HG03457 (cell line): ENCODE data around the gene BHLHE23.

Experiments
- ATAC-seq: cut with Tn5 transposase; IDR thresholded peaks from one replicate; pipeline ENCODE4 v1.9.1; 2021; ENCODE audit warnings: moderate number of reproducible peaks; ENCODE audit not compliant: unreplicated experiment

The BHLHE23 gene

GRCh38 chr20:63006540-63007359 lies at the start of gene BHLHE23:
TSS of gene BHLHE23 (minus strand) at chr20:63006964. CDS start at chr20:63006774, 190 bp downstream.
- no peak for ATAC-seq

GRCh38 chr20:63055575-63056235 lies 48.9 kb upstream of the BHLHE23 start:
- ATAC-seq: no peak

GRCh38 chr20:63054681-63055240 lies 48.0 kb upstream of the BHLHE23 start:
- no peak for ATAC-seq

- ATAC-seq: no peak
Observed at GRCh38 chr20:63054103-63054474, 47.3 kb upstream of the BHLHE23 start.

GRCh38 chr20:63053432-63054102 lies 46.8 kb upstream of the BHLHE23 start:
- ATAC-seq: no peak

- ATAC-seq: no peak
Observed at GRCh38 chr20:63052571-63053431, 46.0 kb upstream of the BHLHE23 start.

- ATAC-seq: no peak
Observed at GRCh38 chr20:63051911-63052310, 45.1 kb upstream of the BHLHE23 start.

GRCh38 chr20:63051186-63051860 lies 44.6 kb upstream of the BHLHE23 start:
- no peak for ATAC-seq

- no peak for ATAC-seq
Observed at GRCh38 chr20:63050406-63050805, 43.6 kb upstream of the BHLHE23 start.

- no peak for ATAC-seq
Observed at GRCh38 chr20:63049561-63050221, 42.9 kb upstream of the BHLHE23 start.

- ATAC-seq: no peak
Observed at GRCh38 chr20:63049191-63049518, 42.4 kb upstream of the BHLHE23 start.

- no peak for ATAC-seq
Observed at GRCh38 chr20:63048516-63049190, 41.9 kb upstream of the BHLHE23 start.

GRCh38 chr20:63047946-63048345 lies 41.2 kb upstream of the BHLHE23 start:
- no peak for ATAC-seq

GRCh38 chr20:63047267-63047666 lies 40.5 kb upstream of the BHLHE23 start:
- ATAC-seq: no peak

- no peak for ATAC-seq
Observed at GRCh38 chr20:63046841-63047240, 40.1 kb upstream of the BHLHE23 start.

- no peak for ATAC-seq
Observed at GRCh38 chr20:63045991-63046390, 39.2 kb upstream of the BHLHE23 start.

GRCh38 chr20:63045401-63045800 lies 38.6 kb upstream of the BHLHE23 start:
- no peak for ATAC-seq

- no peak for ATAC-seq
Observed at GRCh38 chr20:63044605-63045004, 37.8 kb upstream of the BHLHE23 start.

GRCh38 chr20:63044204-63044600 lies 37.4 kb upstream of the BHLHE23 start:
- ATAC-seq: no peak
